Activated naive CD8-positive, alpha-beta T cell treated with anti-CD3 and anti-CD28 coated beads for 36 hours (primary cell): ENCODE measurements around the gene OSBP2. TPM values are rescaled to one million over a fixed set of nuclear protein-coding genes. Genes with fewer than 3 reads are reported as not detected.

ENCODE experiments used
- DNase-seq: peaks from one replicate; pipeline ENCODE4 v3.0.0; 2021
- H3K27ac Mint-ChIP-seq: one replicate; pipeline ENCODE4 v1.8.0; 2022; ENCODE audit warnings: mild to moderate bottlenecking, moderate library complexity, mixed read lengths
- H3K27me3 Mint-ChIP-seq: one replicate; pipeline ENCODE4 v1.8.0; 2022; ENCODE audit warnings: mild to moderate bottlenecking, mixed read lengths
- H3K36me3 Mint-ChIP-seq: one replicate; pipeline ENCODE4 v1.8.0; 2021; ENCODE audit warnings: mild to moderate bottlenecking, mixed read lengths
- H3K4me1 Mint-ChIP-seq: one replicate; pipeline ENCODE4 v1.8.0; 2021; ENCODE audit warnings: mixed read lengths
- H3K4me3 Mint-ChIP-seq: one replicate; pipeline ENCODE4 v1.8.0; 2022; ENCODE audit warnings: mild to moderate bottlenecking, moderate library complexity, mixed read lengths
- H3K9me3 Mint-ChIP-seq: one replicate; pipeline ENCODE4 v1.8.0; 2022; ENCODE audit warnings: mixed read lengths
- total RNA-seq, 2 experiments: library from RNA; stranded (reverse); gene quantifications; one replicate each; pipeline ENCODE4 v1.2.3, GENCODE V29; 2021

OSBP2 gene, protein sequence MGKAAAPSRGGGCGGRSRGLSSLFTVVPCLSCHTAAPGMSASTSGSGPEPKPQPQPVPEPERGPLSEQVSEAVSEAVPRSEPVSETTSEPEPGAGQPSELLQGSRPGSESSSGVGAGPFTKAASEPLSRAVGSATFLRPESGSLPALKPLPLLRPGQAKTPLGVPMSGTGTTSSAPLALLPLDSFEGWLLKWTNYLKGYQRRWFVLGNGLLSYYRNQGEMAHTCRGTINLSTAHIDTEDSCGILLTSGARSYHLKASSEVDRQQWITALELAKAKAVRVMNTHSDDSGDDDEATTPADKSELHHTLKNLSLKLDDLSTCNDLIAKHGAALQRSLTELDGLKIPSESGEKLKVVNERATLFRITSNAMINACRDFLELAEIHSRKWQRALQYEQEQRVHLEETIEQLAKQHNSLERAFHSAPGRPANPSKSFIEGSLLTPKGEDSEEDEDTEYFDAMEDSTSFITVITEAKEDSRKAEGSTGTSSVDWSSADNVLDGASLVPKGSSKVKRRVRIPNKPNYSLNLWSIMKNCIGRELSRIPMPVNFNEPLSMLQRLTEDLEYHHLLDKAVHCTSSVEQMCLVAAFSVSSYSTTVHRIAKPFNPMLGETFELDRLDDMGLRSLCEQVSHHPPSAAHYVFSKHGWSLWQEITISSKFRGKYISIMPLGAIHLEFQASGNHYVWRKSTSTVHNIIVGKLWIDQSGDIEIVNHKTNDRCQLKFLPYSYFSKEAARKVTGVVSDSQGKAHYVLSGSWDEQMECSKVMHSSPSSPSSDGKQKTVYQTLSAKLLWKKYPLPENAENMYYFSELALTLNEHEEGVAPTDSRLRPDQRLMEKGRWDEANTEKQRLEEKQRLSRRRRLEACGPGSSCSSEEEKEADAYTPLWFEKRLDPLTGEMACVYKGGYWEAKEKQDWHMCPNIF
- under 1 TPM; 0.45 to 0.84 TPM for total RNA-seq

DNA sequence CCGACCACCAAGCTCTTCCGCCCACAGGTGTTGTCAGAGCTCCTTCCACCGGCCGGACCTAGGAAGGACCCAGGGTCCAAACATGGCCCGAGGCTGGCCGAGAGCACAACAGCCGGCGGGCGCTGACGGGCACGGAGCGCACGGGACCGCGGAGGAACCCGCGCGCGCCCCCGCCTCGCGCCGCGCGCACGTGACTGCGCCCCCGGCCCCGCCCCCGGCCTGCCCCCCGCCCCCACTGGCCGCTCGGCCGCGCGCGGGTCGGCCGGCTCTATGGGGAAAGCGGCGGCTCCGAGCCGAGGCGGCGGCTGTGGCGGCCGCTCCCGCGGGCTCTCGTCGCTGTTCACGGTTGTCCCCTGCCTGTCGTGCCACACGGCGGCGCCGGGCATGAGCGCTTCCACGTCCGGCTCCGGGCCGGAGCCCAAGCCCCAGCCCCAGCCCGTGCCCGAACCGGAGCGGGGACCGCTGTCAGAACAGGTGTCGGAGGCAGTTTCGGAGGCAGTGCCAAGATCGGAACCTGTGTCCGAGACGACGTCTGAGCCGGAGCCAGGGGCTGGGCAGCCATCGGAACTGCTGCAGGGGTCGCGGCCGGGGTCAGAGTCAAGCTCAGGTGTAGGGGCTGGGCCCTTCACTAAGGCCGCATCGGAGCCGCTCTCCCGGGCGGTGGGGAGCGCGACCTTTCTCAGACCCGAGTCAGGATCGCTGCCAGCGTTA, at the start of gene OSBP2:
Gene OSBP2 (plus strand): TSS at position 235 of the 711 bp plus-strand sequence. CDS start 36 bp downstream, at position 271.
- peak; percentile 32 for DNase-seq
- Mint-ChIP-seq H3K4me1 (peaks cover 11% of the 10 kb centered on the region), H3K27ac (peak within 1 kb of the TSS; percentile 4), H3K27me3 (peaks cover 11% of the 10 kb centered on the region), H3K4me3 (peak within 1 kb of the TSS; percentile 89), H3K36me3 (no peaks in the 10 kb centered on the region), H3K9me3 (no peaks in the 10 kb centered on the region)

DNA sequence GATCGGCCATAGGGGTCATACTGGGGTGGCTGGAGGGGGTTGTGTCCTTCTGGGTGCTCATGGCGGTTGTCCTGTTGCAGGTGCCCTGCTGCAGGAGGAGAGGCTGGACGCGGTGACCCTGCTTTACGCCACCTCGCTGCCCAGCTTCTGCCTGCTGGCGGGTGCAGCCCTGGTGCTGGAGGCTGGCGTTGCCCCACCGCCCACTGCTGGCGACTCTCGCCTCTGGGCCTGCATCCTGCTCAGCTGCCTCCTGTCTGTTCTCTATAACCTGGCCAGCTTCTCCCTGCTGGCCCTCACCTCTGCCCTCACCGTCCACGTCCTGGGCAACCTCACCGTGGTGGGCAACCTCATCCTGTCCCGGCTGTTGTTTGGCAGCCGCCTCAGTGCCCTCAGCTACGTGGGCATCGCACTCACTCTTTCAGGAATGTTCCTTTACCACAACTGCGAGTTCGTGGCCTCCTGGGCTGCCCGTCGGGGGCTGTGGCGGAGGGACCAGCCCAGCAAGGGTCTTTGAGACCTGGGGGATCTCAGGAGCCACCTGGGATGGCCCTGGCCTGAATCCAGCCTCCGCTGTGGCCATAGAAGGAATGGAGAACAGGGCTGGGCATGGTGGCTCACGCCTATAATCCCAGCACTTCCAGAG, 48.0 kb upstream of the OSBP2 start:
- Mint-ChIP-seq H3K9me3 (no peaks in the 10 kb centered on the region), H3K27ac (no peak overlapping the region), H3K36me3 (peaks cover 6% of the 10 kb centered on the region), H3K4me3 (no peak overlapping the region), H3K4me1 (peaks cover 34% of the 10 kb centered on the region), H3K27me3 (no peaks in the 10 kb centered on the region)
- DNase-seq = no peak

- Mint-ChIP-seq H3K9me3 (no peaks in the 10 kb centered on the region), H3K27ac (no peak overlapping the region), H3K36me3 (peaks cover 6% of the 10 kb centered on the region), H3K27me3 (no peaks in the 10 kb centered on the region), H3K4me1 (peaks cover 35% of the 10 kb centered on the region), H3K4me3 (no peak overlapping the region)
- no peak for DNase-seq
Measured at GRCh38 chr22:30647536-30647935, 47.1 kb upstream of the OSBP2 start.

GRCh38 chr22:30648825-30649224, 45.8 kb upstream of the OSBP2 start:
- Mint-ChIP-seq H3K9me3 (no peaks in the 10 kb centered on the region), H3K36me3 (peaks cover 6% of the 10 kb centered on the region), H3K4me3 (peak overlapping the region; percentile 29), H3K4me1 (peaks cover 29% of the 10 kb centered on the region), H3K27me3 (no peaks in the 10 kb centered on the region), H3K27ac (peak overlapping the region; percentile 78)
- DNase-seq = no peak

DNA sequence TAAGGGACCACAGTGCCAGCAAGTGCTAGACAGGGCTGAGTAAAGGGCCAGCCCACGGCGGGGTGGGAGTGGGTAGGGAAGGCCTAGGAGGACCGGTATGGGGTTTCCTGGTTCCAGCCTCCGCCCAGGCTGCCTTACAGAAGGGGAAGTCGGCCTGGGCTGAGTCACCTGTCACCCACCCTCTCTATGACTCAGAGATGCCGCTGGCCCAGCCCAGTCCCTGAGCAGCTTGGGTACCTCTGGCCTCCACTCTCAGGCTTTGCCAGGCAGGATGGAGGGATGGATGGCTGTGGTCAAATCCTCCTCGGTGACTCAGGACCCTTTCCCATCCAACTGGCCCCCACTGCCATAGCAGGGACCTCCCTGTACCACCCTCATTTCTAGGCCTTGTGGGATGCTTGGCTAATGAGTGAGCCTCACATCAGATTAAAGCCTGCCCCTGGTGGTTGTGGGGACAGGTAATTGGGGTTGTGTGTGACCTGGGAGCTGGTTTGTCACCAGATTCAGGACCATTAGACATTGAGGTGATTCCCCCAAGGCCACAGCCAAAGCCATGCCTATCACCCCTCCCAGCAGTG, 45.2 kb upstream of the OSBP2 start:
- H3K27me3 Mint-ChIP-seq = no peaks in the 10 kb centered on the region
- peak overlapping the region; percentile 29 for H3K4me3 Mint-ChIP-seq
- H3K9me3 Mint-ChIP-seq = no peaks in the 10 kb centered on the region
- peaks cover 8% of the 10 kb centered on the region for H3K36me3 Mint-ChIP-seq
- DNase-seq = peak; percentile 88
- peaks cover 22% of the 10 kb centered on the region for H3K4me1 Mint-ChIP-seq
- H3K27ac Mint-ChIP-seq = peak overlapping the region; percentile 83

DNA sequence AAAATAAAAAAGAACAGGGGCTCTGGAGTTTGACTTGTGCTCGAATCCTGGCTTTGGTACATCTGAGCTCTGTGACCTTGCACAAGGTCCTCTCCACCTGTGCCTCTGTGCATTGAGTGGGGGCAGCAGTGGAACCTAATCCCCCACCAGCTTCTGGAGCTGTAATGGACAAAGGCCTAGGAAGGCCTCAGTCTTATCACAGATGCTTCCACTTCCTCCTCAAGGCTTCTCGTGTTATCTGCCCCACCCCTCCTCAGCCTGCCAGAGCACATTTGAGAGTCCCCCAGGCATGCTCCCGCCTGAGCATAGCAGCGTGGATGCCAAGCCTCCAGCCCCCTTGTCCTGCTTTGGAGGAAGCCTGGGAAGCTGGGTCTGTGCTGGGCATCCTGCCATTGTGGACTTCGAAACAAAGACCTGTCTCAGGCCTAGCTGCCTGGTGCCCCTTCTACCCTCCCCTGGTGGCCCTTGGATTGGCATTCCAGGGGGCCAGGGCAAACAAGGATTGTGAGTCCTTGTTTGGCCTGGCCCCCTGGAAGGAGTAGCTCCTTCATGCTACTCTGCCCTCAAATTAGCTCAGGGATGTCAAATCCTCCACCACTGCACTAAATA, 44.1 kb upstream of the OSBP2 start:
- no peaks in the 10 kb centered on the region for H3K27me3 Mint-ChIP-seq
- no peak for DNase-seq
- peaks cover 8% of the 10 kb centered on the region for H3K36me3 Mint-ChIP-seq
- peak overlapping the region; percentile 3 for H3K27ac Mint-ChIP-seq
- no peaks in the 10 kb centered on the region for H3K9me3 Mint-ChIP-seq
- H3K4me3 Mint-ChIP-seq = no peak overlapping the region
- H3K4me1 Mint-ChIP-seq = peaks cover 19% of the 10 kb centered on the region

DNA sequence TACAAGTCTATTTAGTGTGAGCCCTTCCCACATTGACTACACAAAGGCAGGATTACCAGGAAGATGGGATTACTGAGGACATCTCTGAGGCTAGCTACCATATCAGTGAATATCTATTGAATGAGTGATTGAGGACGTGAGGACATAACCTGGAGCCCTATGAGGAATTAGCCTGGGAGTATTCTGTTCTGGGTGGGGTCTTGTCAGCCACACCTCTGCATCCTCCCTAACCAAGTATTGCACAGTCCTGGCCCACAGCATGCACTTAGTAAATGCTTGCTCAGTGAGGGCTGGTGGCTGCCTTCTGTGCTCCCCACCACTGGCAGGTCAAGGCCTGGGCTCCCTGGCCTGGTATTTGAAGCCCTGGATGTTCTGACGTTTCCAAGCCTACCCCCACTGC, 41.8 kb upstream of the OSBP2 start:
- no peaks in the 10 kb centered on the region for H3K27me3 Mint-ChIP-seq
- H3K4me3 Mint-ChIP-seq = no peak overlapping the region
- H3K36me3 Mint-ChIP-seq = peaks cover 8% of the 10 kb centered on the region
- peaks cover 19% of the 10 kb centered on the region for H3K4me1 Mint-ChIP-seq
- no peak for DNase-seq
- H3K27ac Mint-ChIP-seq = no peak overlapping the region
- H3K9me3 Mint-ChIP-seq = no peaks in the 10 kb centered on the region

DNA sequence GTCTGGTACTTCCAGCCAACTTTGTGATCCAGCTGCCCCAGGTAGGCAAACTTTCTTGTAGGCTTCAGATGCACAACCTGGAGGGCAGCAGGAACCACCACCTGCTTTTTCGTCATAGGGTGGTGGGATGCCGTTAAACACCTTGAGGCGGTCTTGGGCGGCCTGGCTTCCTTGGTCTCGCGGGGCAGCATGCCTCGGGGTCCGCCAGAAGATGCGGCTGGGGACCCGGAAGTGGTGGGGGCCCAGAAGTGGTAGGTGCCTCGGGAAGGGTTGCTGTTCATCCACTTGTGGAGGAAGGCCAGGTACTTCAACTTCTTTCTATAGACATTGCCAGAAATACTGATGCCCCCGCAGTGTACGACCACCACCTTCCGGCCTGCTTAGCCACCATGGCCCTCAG, 40.3 kb upstream of the OSBP2 start:
- H3K36me3 Mint-ChIP-seq = peaks cover 4% of the 10 kb centered on the region
- no peak for DNase-seq
- H3K27me3 Mint-ChIP-seq = no peaks in the 10 kb centered on the region
- no peak overlapping the region for H3K27ac Mint-ChIP-seq
- H3K4me1 Mint-ChIP-seq = peaks cover 10% of the 10 kb centered on the region
- H3K4me3 Mint-ChIP-seq = no peak overlapping the region
- no peaks in the 10 kb centered on the region for H3K9me3 Mint-ChIP-seq

DNA sequence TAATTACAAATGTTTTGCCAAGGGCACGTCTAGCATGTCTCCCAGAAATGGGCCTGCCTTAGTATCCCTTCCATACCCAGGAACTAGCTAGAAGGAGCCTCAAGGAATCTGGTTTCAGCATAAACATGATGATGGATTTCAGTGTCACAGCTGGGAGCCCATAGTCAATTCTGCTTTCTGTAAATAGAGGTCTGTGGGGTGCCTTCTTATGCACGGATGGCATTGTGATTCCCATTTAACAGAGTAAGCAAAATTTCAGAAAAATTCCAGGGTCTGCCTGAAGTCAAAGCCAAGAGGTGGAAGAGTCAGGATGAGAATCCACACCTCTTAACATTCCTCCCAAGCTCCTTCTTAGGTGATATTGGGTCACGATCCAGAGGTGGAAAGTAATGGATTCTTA, 39.1 kb upstream of the OSBP2 start:
- Mint-ChIP-seq H3K27me3 (no peaks in the 10 kb centered on the region), H3K36me3 (peaks cover 4% of the 10 kb centered on the region), H3K27ac (no peak overlapping the region), H3K9me3 (no peaks in the 10 kb centered on the region), H3K4me3 (no peak overlapping the region), H3K4me1 (peaks cover 5% of the 10 kb centered on the region)
- DNase-seq = no peak

GRCh38 chr22:30662040-30662439, 32.6 kb upstream of the OSBP2 start:
- Mint-ChIP-seq H3K36me3 (peaks cover 9% of the 10 kb centered on the region), H3K4me3 (no peak overlapping the region), H3K4me1 (peaks cover 6% of the 10 kb centered on the region), H3K27ac (no peak overlapping the region), H3K27me3 (no peaks in the 10 kb centered on the region), H3K9me3 (no peaks in the 10 kb centered on the region)
- DNase-seq = no peak

DNA sequence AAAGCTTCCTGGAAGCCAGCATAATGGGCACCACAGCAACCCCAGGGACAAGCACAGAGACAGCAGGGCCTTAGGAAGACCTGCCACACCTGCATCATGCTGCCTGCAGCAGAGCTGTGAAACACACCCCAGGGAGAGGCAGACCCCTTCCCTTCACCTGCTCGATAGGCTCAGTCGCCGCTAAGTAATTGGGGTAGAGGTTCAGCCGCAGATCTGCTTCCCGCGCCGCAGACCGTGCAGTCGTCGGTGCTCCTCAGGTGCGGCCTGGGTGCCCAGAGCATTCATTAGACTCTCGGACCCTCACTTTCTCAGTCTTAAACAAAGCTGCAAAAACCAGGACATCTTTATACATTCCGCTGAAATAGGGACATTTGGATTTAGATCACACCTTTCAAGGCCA, 29.9 kb upstream of the OSBP2 start:
- Mint-ChIP-seq H3K9me3 (no peaks in the 10 kb centered on the region), H3K4me1 (peaks cover 11% of the 10 kb centered on the region), H3K36me3 (peaks cover 7% of the 10 kb centered on the region), H3K4me3 (no peak overlapping the region), H3K27me3 (peaks cover 6% of the 10 kb centered on the region), H3K27ac (no peak overlapping the region)
- no peak for DNase-seq

- Mint-ChIP-seq H3K27me3 (peaks cover 6% of the 10 kb centered on the region), H3K36me3 (peaks cover 7% of the 10 kb centered on the region), H3K4me1 (peaks cover 11% of the 10 kb centered on the region), H3K9me3 (no peaks in the 10 kb centered on the region), H3K4me3 (no peak overlapping the region), H3K27ac (no peak overlapping the region)
- no peak for DNase-seq
Measured at GRCh38 chr22:30665266-30665665, 29.4 kb upstream of the OSBP2 start.

- Mint-ChIP-seq H3K27ac (no peak overlapping the region), H3K27me3 (peaks cover 6% of the 10 kb centered on the region), H3K9me3 (no peaks in the 10 kb centered on the region), H3K36me3 (peaks cover 7% of the 10 kb centered on the region), H3K4me1 (peaks cover 11% of the 10 kb centered on the region), H3K4me3 (no peak overlapping the region)
- no peak for DNase-seq
Measured at GRCh38 chr22:30665786-30666185, 28.9 kb upstream of the OSBP2 start.

DNA sequence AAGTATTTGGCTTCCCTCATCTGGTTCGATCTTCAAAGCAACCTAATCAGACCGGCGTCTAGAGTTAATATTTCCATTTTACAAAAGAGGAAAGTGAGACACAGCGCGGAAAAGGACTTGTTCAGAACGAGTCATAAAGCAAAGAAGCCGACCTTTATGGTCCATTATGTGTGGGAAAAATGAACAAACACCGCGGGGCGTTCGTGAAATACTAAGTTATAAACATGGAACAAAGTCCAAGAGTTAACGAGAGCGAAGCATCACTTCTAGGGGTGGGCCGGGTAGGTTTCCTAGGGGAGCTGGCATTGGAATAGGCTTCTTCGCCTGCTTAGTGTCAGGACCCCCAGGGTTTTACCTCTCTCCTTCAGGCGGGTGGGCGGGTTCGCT, 27.6 kb upstream of the OSBP2 start:
- Mint-ChIP-seq H3K27ac (peak overlapping the region; percentile 79), H3K4me3 (peak overlapping the region; percentile 95), H3K9me3 (no peaks in the 10 kb centered on the region), H3K4me1 (peaks cover 11% of the 10 kb centered on the region), H3K27me3 (peaks cover 6% of the 10 kb centered on the region), H3K36me3 (peaks cover 5% of the 10 kb centered on the region)
- peak; percentile 7 for DNase-seq
